ENCODE results near the gene RFX2. TPM values are rescaled to one million over a fixed set of nuclear protein-coding genes. Genes with fewer than 3 reads are reported as not detected.
"Not testable (repeated sequence)": the region's sequence is repeated elsewhere in the genome, so short reads cannot be mapped to it uniquely, and the experiment has no call there.

The RFX2 gene
- total RNA-seq, 4 donors from 2014 or later, result 0.31 to 10.5 (median 2.2) TPM

DNA sequence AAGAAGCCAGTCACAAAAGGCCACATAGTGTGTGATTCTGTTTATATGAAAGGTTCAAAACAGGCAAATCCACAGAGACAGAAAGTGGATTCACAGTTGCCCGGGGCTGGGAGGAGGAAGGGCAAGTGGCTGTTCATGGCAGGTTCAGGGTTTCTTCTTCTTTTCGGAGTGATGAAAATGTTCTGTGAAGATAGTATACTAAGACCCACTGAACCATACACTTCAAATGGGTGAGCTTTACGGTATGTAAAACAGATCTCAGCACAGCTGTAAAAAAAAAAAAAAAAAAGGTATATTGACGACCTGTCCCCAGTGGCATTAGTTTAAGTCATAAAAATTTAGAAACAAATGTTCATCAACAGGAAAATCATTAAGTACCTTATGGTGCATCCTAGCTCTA lies 32.2 kb downstream of the RFX2 start:
- H3K4me3 ChIP-seq, result no peak overlapping the region
- TF ChIP-seq POLR2A (IDR thresholded peaks at IDR 0.05), result no peak
- in situ Hi-C loops (cut with MboI; ENCODE audit: low sequenced_read_pairs in 4 of 4) (no loop called here), intact Hi-C loops (cut with DNase I; ENCODE audit: low total_unique reads) (no loop called here)
- H3K27ac ChIP-seq, result no peak overlapping the region
- no peaks in the 10 kb centered on the region for H3K27me3 ChIP-seq
- no peaks in the 10 kb centered on the region for H3K36me3 ChIP-seq
- no peaks in the 10 kb centered on the region for H3K9me3 ChIP-seq
- ATAC-seq, result no peak
- H3K4me1 ChIP-seq, result no peaks in the 10 kb centered on the region
- DNase-seq, result no peak

DNA sequence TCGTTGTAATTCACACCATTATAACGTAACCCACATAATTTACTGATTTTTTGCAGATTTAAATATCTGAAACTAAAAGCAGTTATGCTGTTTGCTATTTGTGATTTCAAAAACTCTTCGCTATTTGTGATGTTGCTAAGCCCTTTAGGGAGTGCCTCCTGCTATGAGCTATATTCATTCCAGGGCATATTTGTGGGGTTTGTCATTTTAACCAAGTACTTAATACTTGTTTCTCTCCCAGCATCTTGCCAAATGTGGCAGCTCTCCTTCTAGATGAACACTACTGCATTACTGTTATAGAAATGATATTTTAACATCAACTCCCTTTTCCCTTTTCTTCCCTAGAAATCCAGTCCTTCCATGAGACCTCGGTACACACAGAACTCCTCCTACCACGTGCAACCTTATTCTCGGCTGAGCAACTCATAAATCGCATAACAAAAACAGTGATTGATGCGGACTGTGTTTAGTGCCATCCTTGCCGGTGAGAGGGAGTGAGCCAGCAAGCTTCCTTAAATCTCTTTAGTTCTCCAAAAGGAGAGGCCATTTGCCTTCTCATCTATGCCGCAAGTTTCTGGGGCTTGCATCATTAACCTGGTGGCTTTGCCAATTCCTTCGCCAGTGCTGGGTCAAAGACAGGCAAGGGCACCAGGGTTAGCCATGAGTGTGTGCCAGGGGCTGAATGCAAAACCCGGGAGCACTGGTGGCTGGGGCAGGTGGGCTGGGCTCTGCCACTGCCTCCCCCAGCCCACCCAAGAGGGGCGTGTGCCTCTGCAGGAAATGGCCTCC lies 33.4 kb downstream of the RFX2 start:
- intact Hi-C loops (cut with DNase I; ENCODE audit: low total_unique reads) (no loop called here), in situ Hi-C loops (cut with MboI; ENCODE audit: low sequenced_read_pairs in 4 of 4) (no loop called here)
- ATAC-seq, result peak in 1 of 2 donors; percentile 51
- no peak for DNase-seq
- no peaks in the 10 kb centered on the region for H3K36me3 ChIP-seq
- TF ChIP-seq POLR2A (IDR thresholded peaks at IDR 0.05), result no peak
- TF ChIP-seq, protein P1, sequence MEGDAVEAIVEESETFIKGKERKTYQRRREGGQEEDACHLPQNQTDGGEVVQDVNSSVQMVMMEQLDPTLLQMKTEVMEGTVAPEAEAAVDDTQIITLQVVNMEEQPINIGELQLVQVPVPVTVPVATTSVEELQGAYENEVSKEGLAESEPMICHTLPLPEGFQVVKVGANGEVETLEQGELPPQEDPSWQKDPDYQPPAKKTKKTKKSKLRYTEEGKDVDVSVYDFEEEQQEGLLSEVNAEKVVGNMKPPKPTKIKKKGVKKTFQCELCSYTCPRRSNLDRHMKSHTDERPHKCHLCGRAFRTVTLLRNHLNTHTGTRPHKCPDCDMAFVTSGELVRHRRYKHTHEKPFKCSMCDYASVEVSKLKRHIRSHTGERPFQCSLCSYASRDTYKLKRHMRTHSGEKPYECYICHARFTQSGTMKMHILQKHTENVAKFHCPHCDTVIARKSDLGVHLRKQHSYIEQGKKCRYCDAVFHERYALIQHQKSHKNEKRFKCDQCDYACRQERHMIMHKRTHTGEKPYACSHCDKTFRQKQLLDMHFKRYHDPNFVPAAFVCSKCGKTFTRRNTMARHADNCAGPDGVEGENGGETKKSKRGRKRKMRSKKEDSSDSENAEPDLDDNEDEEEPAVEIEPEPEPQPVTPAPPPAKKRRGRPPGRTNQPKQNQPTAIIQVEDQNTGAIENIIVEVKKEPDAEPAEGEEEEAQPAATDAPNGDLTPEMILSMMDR (IDR thresholded peaks at IDR 0.05 in 4 of 5, conservative IDR thresholded peaks at IDR 0.05 in 1 of 5), result no peak
- H3K27me3 ChIP-seq, result no peaks in the 10 kb centered on the region
- no peak overlapping the region for H3K27ac ChIP-seq
- no peak overlapping the region for H3K4me3 ChIP-seq
- H3K9me3 ChIP-seq, result no peaks in the 10 kb centered on the region
- no peaks in the 10 kb centered on the region for H3K4me1 ChIP-seq

DNA sequence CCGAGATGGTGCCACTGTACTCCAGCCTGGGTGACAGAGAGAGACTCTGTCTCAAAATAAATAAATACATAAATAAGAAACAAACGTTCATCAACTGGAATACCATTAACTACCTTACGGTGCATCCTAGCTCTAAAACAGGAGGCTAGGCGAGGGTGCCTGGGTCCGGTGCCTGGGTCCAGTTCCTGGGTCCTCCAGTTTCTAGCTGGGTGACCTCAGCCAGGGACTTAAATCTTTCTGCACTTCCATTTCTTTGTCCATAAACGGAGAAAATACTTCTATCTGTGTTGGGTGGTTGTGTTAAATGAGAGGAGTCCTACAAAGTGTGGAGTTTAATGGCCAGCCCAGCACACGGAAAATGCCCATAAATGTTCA lies 34.0 kb downstream of the RFX2 start:
- no peaks in the 10 kb centered on the region for H3K9me3 ChIP-seq
- H3K27ac ChIP-seq, result no peak overlapping the region
- in situ Hi-C loops (cut with MboI; ENCODE audit: low sequenced_read_pairs in 4 of 4) (no loop called here), intact Hi-C loops (cut with DNase I; ENCODE audit: low total_unique reads) (no loop called here)
- H3K4me1 ChIP-seq, result no peaks in the 10 kb centered on the region
- no peaks in the 10 kb centered on the region for H3K36me3 ChIP-seq
- ATAC-seq (no peak), DNase-seq (no peak)
- no peak for TF ChIP-seq POLR2A (IDR thresholded peaks at IDR 0.05)
- TF ChIP-seq, protein P1 (IDR thresholded peaks at IDR 0.05 in 4 of 5, conservative IDR thresholded peaks at IDR 0.05 in 1 of 5), result no peak
- no peak overlapping the region for H3K4me3 ChIP-seq
- H3K27me3 ChIP-seq, result no peaks in the 10 kb centered on the region

DNA sequence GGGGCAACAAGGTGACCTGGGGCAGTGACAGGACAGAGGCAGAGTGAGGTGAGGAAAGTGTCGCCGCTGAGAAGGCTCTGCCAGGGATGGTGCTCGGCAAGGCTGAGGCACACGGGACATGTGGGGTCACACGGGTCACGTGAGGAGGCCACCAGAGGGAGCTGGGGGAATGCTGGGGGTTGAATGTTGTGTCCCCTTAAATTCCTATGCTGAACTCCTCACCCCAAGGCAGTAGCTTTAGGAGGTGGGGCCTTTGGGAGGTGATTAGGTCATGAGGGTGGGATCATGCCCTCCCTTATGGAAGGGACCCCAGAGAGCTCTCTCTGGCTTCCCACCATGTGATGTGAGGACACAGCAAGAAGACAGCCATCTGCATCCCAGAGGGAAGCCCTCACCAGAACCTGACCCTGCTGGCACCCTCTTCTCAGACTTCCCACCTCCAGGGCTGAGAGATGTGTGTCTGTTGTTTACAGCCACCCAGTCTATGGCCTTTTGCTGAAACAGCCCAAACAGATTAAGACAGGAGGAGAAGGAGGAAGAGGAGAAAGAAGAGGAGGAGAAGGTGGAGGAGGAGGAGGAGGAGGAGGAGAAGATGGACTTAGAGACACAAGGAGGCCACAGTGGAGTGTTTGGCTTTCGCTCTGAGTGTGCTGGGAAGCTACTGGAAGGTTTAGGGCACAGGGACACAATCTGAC lies 35.4 kb downstream of the RFX2 start:
- Histone ChIP-seq H3K27me3 (no peaks in the 10 kb centered on the region), H3K36me3 (no peaks in the 10 kb centered on the region), H3K9me3 (no peaks in the 10 kb centered on the region), H3K27ac (no peak overlapping the region), H3K4me1 (no peaks in the 10 kb centered on the region), H3K4me3 (no peak overlapping the region)
- in situ Hi-C loops (cut with MboI; ENCODE audit: low sequenced_read_pairs in 4 of 4), result no loop called here
- ATAC-seq, result no peak
- TF ChIP-seq, protein P1 (IDR thresholded peaks at IDR 0.05 in 4 of 5, conservative IDR thresholded peaks at IDR 0.05 in 1 of 5), result no peak
- TF ChIP-seq POLR2A (IDR thresholded peaks at IDR 0.05), result no peak
- DNase-seq, result no peak
- intact Hi-C loops (cut with DNase I; ENCODE audit: low total_unique reads), result no loop called here

DNA sequence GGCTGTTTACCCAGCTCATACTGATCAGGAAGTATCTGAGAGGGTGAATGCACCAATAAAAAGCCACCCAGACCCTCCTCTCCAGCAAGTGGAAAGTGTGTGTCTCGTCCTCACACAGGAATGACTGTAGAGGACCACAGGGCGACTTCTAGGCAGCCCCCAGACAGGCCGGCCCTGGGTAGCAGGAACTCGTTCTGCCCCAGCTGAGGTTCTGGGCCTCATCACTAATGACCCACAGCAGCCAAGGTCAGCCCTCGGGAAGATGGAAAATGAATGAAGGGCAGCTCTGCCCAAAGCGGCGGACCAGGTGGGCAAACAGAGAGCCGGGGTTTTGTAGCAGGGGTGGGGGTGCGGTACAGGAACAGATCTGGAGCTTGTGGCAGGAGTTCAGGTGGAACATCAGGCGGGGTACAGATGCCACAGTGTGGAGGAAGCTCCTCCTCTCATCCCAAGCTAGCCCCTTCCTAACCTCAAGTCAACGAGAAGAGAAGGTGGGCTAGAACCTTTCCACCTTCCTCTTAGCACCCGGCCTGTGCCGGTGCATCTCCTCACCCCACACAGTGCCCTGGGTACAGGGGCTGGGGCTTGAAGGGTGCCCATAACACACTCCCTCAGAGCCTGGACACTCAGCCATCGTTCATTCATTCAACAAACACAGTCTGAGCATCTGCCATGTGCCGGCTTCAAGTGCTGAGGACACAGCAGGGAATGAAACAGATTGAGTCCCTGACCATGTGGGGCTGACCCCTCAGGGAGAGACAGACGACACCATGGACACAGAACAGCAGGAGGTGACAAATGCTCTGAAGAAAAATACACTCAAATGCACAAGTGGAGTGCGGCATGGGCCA lies 36.2 kb downstream of the RFX2 start:
- no peak overlapping the region for H3K27ac ChIP-seq
- in situ Hi-C loops (cut with MboI; ENCODE audit: low sequenced_read_pairs in 4 of 4), result no loop called here

DNA sequence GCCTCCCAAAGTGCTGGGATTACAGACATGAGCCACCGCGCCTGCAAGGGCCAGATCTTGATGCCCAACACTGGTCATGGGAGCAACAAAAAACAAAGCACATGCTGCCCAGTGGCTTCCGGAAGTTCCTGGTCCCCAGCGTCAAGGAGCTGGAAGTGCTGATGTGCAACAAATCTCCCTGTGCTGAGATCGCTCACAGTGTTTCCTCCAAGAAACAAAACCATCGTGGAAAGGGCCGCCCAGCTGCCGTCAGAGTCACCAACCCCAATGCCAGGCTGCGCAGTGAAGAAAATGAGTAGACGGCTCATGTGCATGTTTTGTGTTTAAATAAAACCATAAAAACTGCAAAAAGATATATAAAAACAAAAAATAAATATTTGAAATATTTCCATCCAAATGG lies 37.1 kb downstream of the RFX2 start:
- H3K4me3 ChIP-seq; H3K9me3 ChIP-seq; intact Hi-C loops (cut with DNase I; ENCODE audit: low total_unique reads); H3K36me3 ChIP-seq; in situ Hi-C loops (cut with MboI; ENCODE audit: low sequenced_read_pairs in 4 of 4); DNase-seq; ATAC-seq; H3K4me1 ChIP-seq; H3K27me3 ChIP-seq; H3K27ac ChIP-seq: not testable (repeated sequence)

More for the DNA sequence above, 36.2 kb downstream of the RFX2 start:
- H3K4me1 ChIP-seq, result no peaks in the 10 kb centered on the region
- no peaks in the 10 kb centered on the region for H3K9me3 ChIP-seq
- H3K4me3 ChIP-seq, result no peak overlapping the region
- no peaks in the 10 kb centered on the region for H3K27me3 ChIP-seq
- DNase-seq (no peak), ATAC-seq (no peak)
- TF ChIP-seq, protein P1 (IDR thresholded peaks at IDR 0.05 in 4 of 5, conservative IDR thresholded peaks at IDR 0.05 in 1 of 5), result no peak
- no peak for TF ChIP-seq POLR2A (IDR thresholded peaks at IDR 0.05)
- intact Hi-C loops (cut with DNase I; ENCODE audit: low total_unique reads), result no loop called here
- no peaks in the 10 kb centered on the region for H3K36me3 ChIP-seq

Data from gastrocnemius medialis (tissue), 4 donors.